K562 (cell line): ENCODE data around the gene RASSF1. TPM values are rescaled to one million over a fixed set of nuclear protein-coding genes. Genes with fewer than 3 reads are reported as not detected.
A peak's percentile ranks its signal among the peaks of the same experiment; 100 is the strongest.

ENCODE experiments used
- ADNP ChIP-seq: fragments of 200-800 bp; sonication (Bioruptor generic); IDR thresholded peaks from 2 replicates; pipeline ENCODE4 v1.6.1; 2016; ENCODE audit warnings: missing genetic modification characterization, missing compliant biosample characterization
- BHLHE40 ChIP-seq: IDR thresholded peaks from 2 replicates; pipeline ENCODE4 v1.6.1; 2011; ENCODE audit warnings: low read length, improper control_type of control experiment
- CBFA2T3 ChIP-seq: fragments of 450-650 bp; IDR thresholded peaks from 2 replicates; pipeline ENCODE4 v1.6.1; 2017
- CBX5 ChIP-seq: IDR thresholded peaks from 2 replicates; pipeline ENCODE4 v1.6.1; 2014; ENCODE audit warnings: low read depth, borderline replicate concordance
- ELF4 ChIP-seq: fragments of 450-650 bp; formaldehyde crosslinking; IDR thresholded peaks from 2 replicates; pipeline ENCODE4 v1.4.0; 2022; ENCODE audit warnings: missing genetic modification characterization
- ETV5 ChIP-seq: sonication (generic); formaldehyde crosslinking; IDR thresholded peaks from 2 replicates; pipeline ENCODE4 v1.4.0; 2020; ENCODE audit warnings: low read depth, mild to moderate bottlenecking, missing genetic modification reagents
- FOXA3 ChIP-seq, 2 experiments: fragments of 450-650 bp in 1 of 2; sonication (generic) in 1 of 2; formaldehyde crosslinking; IDR thresholded peaks in 1 of 2; conservative IDR thresholded peaks in 1 of 2; 2 replicates each; pipeline versions ENCODE4 v1.4.0 to v1.8.0; 2020 to 2022; ENCODE audit warnings: mild to moderate bottlenecking in 2 of 2, missing genetic modification reagents in 1 of 2
- HDAC8 ChIP-seq: fragments of 450-650 bp; IDR thresholded peaks from 2 replicates; pipeline ENCODE4 v1.6.1; 2016; ENCODE audit warnings: mild to moderate bottlenecking, missing genetic modification characterization, moderate library complexity, missing compliant biosample characterization
- MTA2 ChIP-seq: fragments of 450-650 bp; IDR thresholded peaks from 2 replicates; pipeline ENCODE4 v1.6.1; 2016; ENCODE audit warnings: low read depth
- MXD1 ChIP-seq: fragments of 250-450 bp; sonication (Bioruptor Pico); IDR thresholded peaks from 2 replicates; pipeline ENCODE4 v1.8.0; 2021; ENCODE audit warnings: borderline replicate concordance, mild to moderate bottlenecking, moderate library complexity; ENCODE audit not compliant: poor library complexity, severe bottlenecking
- OTX1 ChIP-seq: fragments of 450-650 bp; formaldehyde crosslinking; IDR thresholded peaks from 2 replicates; pipeline ENCODE4 v1.4.0; 2022; ENCODE audit warnings: mild to moderate bottlenecking
- RBM34 ChIP-seq: fragments of 200-400 bp; formaldehyde crosslinking; IDR thresholded peaks from 2 replicates; pipeline ENCODE4 v1.6.1; 2018; ENCODE audit warnings: low read length, borderline replicate concordance; ENCODE audit not compliant: insufficient read depth
- RFX5 ChIP-seq: IDR thresholded peaks from 2 replicates; pipeline ENCODE4 v1.6.1; 2011; ENCODE audit warnings: low read depth, mild to moderate bottlenecking, improper control_type of control experiment, low read length
- STAT5A ChIP-seq: IDR thresholded peaks from 2 replicates; pipeline ENCODE4 v1.6.1; 2012; ENCODE audit warnings: low read length, inconsistent platforms, borderline replicate concordance
- TCFL5 ChIP-seq: fragments of 250-450 bp; sonication (Bioruptor Pico); conservative IDR thresholded peaks from 2 replicates; pipeline ENCODE4 v1.6.1; 2021; ENCODE audit warnings: mild to moderate bottlenecking, moderate library complexity, matching md5 sums
- ZKSCAN8 ChIP-seq: fragments of 200-800 bp; sonication (Bioruptor generic); IDR thresholded peaks from 2 replicates; pipeline ENCODE4 v1.6.1; 2016; ENCODE audit warnings: missing genetic modification characterization, missing compliant biosample characterization
- polyA plus RNA-seq, 8 experiments: library from polyadenylated mRNA; depleted of rRNA in 4 of 8; stranded (reverse) in 5 of 8; unstranded in 3 of 8; fragments of >200 nt; fragmentation: Nextera tagmentation in 2 of 8; fragmentation: Illumina TruSeq in 1 of 8; extraction: Ambion mirVana in 2 of 8; extraction: Trizol in 1 of 8; gene quantifications; 2 replicates each; pipeline versions ENCODE4 v1.2.1 to v1.2.3, GENCODE V29; 2011 to 2014; ENCODE audit warnings: inconsistent platforms in 1 of 8, missing spikeins in 1 of 8
- total RNA-seq, 7 experiments: library from RNA; depleted of rRNA in 6 of 7; stranded (reverse); fragments of >200 nt in 6 of 7; fragmentation: Illumina TruSeq in 2 of 7; extraction: Trizol in 2 of 7; gene quantifications; 2 replicates each; pipeline versions ENCODE4 v1.2.1 to v1.2.3, GENCODE V29; 2011 to 2021; ENCODE audit warnings: low replicate concordance in 1 of 7
- TF ChIP-seq, protein P1 (sequence below): fragments of 450-650 bp; IDR thresholded peaks from 2 replicates; pipeline ENCODE4 v1.6.1; 2016; ENCODE audit warnings: mild to moderate bottlenecking, moderate library complexity

Gene RASSF1
- total and polyA plus RNA-seq, 9 of the 15 experiments (the other 6 are each of a cell fraction or from before 2014, with no cell fraction given) = 3.6 to 57.1 (median 24.6) TPM

GRCh38 chr3:50340448-50341329 is at the start of gene RASSF1 (continued):
- TF ChIP-seq, protein P1, sequence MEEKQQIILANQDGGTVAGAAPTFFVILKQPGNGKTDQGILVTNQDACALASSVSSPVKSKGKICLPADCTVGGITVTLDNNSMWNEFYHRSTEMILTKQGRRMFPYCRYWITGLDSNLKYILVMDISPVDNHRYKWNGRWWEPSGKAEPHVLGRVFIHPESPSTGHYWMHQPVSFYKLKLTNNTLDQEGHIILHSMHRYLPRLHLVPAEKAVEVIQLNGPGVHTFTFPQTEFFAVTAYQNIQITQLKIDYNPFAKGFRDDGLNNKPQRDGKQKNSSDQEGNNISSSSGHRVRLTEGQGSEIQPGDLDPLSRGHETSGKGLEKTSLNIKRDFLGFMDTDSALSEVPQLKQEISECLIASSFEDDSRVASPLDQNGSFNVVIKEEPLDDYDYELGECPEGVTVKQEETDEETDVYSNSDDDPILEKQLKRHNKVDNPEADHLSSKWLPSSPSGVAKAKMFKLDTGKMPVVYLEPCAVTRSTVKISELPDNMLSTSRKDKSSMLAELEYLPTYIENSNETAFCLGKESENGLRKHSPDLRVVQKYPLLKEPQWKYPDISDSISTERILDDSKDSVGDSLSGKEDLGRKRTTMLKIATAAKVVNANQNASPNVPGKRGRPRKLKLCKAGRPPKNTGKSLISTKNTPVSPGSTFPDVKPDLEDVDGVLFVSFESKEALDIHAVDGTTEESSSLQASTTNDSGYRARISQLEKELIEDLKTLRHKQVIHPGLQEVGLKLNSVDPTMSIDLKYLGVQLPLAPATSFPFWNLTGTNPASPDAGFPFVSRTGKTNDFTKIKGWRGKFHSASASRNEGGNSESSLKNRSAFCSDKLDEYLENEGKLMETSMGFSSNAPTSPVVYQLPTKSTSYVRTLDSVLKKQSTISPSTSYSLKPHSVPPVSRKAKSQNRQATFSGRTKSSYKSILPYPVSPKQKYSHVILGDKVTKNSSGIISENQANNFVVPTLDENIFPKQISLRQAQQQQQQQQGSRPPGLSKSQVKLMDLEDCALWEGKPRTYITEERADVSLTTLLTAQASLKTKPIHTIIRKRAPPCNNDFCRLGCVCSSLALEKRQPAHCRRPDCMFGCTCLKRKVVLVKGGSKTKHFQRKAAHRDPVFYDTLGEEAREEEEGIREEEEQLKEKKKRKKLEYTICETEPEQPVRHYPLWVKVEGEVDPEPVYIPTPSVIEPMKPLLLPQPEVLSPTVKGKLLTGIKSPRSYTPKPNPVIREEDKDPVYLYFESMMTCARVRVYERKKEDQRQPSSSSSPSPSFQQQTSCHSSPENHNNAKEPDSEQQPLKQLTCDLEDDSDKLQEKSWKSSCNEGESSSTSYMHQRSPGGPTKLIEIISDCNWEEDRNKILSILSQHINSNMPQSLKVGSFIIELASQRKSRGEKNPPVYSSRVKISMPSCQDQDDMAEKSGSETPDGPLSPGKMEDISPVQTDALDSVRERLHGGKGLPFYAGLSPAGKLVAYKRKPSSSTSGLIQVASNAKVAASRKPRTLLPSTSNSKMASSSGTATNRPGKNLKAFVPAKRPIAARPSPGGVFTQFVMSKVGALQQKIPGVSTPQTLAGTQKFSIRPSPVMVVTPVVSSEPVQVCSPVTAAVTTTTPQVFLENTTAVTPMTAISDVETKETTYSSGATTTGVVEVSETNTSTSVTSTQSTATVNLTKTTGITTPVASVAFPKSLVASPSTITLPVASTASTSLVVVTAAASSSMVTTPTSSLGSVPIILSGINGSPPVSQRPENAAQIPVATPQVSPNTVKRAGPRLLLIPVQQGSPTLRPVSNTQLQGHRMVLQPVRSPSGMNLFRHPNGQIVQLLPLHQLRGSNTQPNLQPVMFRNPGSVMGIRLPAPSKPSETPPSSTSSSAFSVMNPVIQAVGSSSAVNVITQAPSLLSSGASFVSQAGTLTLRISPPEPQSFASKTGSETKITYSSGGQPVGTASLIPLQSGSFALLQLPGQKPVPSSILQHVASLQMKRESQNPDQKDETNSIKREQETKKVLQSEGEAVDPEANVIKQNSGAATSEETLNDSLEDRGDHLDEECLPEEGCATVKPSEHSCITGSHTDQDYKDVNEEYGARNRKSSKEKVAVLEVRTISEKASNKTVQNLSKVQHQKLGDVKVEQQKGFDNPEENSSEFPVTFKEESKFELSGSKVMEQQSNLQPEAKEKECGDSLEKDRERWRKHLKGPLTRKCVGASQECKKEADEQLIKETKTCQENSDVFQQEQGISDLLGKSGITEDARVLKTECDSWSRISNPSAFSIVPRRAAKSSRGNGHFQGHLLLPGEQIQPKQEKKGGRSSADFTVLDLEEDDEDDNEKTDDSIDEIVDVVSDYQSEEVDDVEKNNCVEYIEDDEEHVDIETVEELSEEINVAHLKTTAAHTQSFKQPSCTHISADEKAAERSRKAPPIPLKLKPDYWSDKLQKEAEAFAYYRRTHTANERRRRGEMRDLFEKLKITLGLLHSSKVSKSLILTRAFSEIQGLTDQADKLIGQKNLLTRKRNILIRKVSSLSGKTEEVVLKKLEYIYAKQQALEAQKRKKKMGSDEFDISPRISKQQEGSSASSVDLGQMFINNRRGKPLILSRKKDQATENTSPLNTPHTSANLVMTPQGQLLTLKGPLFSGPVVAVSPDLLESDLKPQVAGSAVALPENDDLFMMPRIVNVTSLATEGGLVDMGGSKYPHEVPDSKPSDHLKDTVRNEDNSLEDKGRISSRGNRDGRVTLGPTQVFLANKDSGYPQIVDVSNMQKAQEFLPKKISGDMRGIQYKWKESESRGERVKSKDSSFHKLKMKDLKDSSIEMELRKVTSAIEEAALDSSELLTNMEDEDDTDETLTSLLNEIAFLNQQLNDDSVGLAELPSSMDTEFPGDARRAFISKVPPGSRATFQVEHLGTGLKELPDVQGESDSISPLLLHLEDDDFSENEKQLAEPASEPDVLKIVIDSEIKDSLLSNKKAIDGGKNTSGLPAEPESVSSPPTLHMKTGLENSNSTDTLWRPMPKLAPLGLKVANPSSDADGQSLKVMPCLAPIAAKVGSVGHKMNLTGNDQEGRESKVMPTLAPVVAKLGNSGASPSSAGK = 0 out of 2 replicates have a peak, but pooled peaks have one; percentile 55
- TF ChIP-seq RFX5 (no peak), ZKSCAN8 (no peak), TCFL5 (CRISPR knock-in tag) (no peak), CBX5 (no peak), CBFA2T3 (no peak), OTX1 (CRISPR knock-in tag) (no peak), RBM34 (no peak), MXD1 (CRISPR knock-in tag) (no peak), ELF4 (no peak), BHLHE40 (0 out of 2 replicates have a peak, but pooled peaks have one; percentile 6), ADNP (tag) (no peak), HDAC8 (tag) (no peak), STAT5A (no peak), MTA2 (no peak), ETV5 (CRISPR knock-in tag) (no peak; the same call in 1 of the 2 replicates), FOXA3 (CRISPR knock-in tag; conservative IDR thresholded peaks at IDR 0.05 in 1 of 2, IDR thresholded peaks at IDR 0.05 in 1 of 2) (no peak)
